ENCODE measurements around the gene CDH4. TPM values are rescaled to one million over a fixed set of nuclear protein-coding genes. Genes with fewer than 3 reads are reported as not detected.

Gene CDH4
- total RNA-seq, 1 donor from 2014 or later: 3.2 TPM

DNA sequence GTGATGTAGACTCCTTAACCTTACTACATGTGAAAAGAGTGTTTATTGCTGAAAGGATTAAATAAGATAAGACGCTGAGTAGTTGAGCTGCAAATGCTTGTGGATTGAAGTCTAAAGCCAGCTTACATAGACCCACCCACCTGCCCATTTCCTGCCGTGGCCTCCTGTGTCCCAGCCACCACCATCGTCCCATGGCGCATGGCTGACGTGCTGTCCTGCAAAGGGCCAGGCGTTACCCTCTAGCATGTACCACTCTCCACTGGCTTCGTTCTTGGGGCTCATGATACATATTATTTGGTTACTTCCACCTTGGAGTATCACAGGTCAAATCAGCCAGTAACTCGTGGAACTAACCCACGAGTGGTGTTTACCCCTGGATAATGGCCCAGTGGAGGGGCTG, 181.8 kb downstream of the CDH4 start:
- no peak overlapping the region for H3K4me3 Mint-ChIP-seq (ENCODE audit: unreplicated experiment)
- peaks cover 15% of the 10 kb centered on the region for H3K27me3 Mint-ChIP-seq (ENCODE audit: low read depth, unreplicated experiment)
- Histone ChIP-seq H3K27ac (ENCODE audit: low read depth, low read length) (no peak overlapping the region), H2AFZ (ENCODE audit: low read depth, low read length) (no peak overlapping the region), H3K4me2 (ENCODE audit: low read length) (no peak overlapping the region), H4K20me1 (ENCODE audit: insufficient read depth, low read length) (no peaks in the 10 kb centered on the region), H3K9ac (ENCODE audit: low read length) (no peak overlapping the region), H3K4me1 (ENCODE audit: insufficient read depth, low read length) (peaks cover 43% of the 10 kb centered on the region), H3K36me3 (ENCODE audit: insufficient read depth, low read length) (no peaks in the 10 kb centered on the region), H3K27me3 (ENCODE audit: insufficient read depth, low read length) (no peaks in the 10 kb centered on the region), H3K9me3 (ENCODE audit: insufficient read depth, low read depth, low read length) (no peaks in the 10 kb centered on the region), H3K79me2 (ENCODE audit: insufficient read depth, low read length) (no peaks in the 10 kb centered on the region), H3K4me3 (ENCODE audit: insufficient read depth, low read depth, low read length) (no peak overlapping the region)
- H3K4me1 Mint-ChIP-seq (ENCODE audit: low read depth, unreplicated experiment): peaks cover 28% of the 10 kb centered on the region
- no peak for FAIRE-seq
- no peaks in the 10 kb centered on the region for H3K36me3 Mint-ChIP-seq (ENCODE audit: low read depth, unreplicated experiment)
- H3K27ac Mint-ChIP-seq (ENCODE audit: unreplicated experiment): no peak overlapping the region
- TF ChIP-seq CTCF (IDR thresholded peaks at IDR 0.05; ENCODE audit: insufficient read depth, low read depth, low read length): no peak
- TF ChIP-seq EZH2 (IDR thresholded peaks at IDR 0.05; ENCODE audit: insufficient read depth, low read length): no peak
- H3K9me3 Mint-ChIP-seq (ENCODE audit: unreplicated experiment): peaks cover 2% of the 10 kb centered on the region
- DNase-seq (ENCODE audit: low read depth): no peak

DNA sequence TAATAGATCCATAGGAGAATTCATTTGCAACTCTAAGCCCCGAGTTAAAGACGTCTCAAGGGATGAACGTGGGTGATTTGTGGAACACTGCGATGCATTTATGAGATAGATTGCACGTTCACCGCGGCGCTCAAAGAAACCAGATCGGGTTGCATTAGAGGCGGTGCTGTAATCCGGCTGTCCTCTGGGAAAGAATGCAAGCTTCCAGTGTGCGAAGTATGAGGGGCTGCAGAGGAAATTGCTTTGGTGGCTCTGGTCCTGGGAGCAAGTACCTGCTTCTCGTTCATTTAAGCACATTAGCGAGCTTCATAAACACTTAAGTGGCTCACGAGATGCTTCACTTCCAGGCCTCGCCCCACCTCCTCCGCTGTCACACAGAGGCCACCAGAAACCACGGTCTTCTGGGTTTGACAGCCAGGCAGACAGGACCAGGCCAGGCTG, 182.3 kb downstream of the CDH4 start:
- no peak overlapping the region for H3K9ac ChIP-seq (ENCODE audit: low read length)
- no peaks in the 10 kb centered on the region for H4K20me1 ChIP-seq (ENCODE audit: insufficient read depth, low read length)
- Mint-ChIP-seq H3K4me1 (ENCODE audit: low read depth, unreplicated experiment) (peaks cover 28% of the 10 kb centered on the region), H3K4me3 (ENCODE audit: unreplicated experiment) (no peak overlapping the region), H3K27me3 (ENCODE audit: low read depth, unreplicated experiment) (peaks cover 10% of the 10 kb centered on the region), H3K9me3 (ENCODE audit: unreplicated experiment) (peaks cover 2% of the 10 kb centered on the region), H3K27ac (ENCODE audit: unreplicated experiment) (no peak overlapping the region), H3K36me3 (ENCODE audit: low read depth, unreplicated experiment) (no peaks in the 10 kb centered on the region)
- no peak overlapping the region for H3K4me3 ChIP-seq (ENCODE audit: insufficient read depth, low read depth, low read length)
- FAIRE-seq (no peak), DNase-seq (ENCODE audit: low read depth) (no peak)
- no peaks in the 10 kb centered on the region for H3K27me3 ChIP-seq (ENCODE audit: insufficient read depth, low read length)
- H3K27ac ChIP-seq (ENCODE audit: low read depth, low read length): no peak overlapping the region
- H3K36me3 ChIP-seq (ENCODE audit: insufficient read depth, low read length): no peaks in the 10 kb centered on the region
- H2AFZ ChIP-seq (ENCODE audit: low read depth, low read length): no peak overlapping the region
- no peaks in the 10 kb centered on the region for H3K79me2 ChIP-seq (ENCODE audit: insufficient read depth, low read length)
- no peaks in the 10 kb centered on the region for H3K9me3 ChIP-seq (ENCODE audit: insufficient read depth, low read depth, low read length)
- TF ChIP-seq EZH2 (IDR thresholded peaks at IDR 0.05; ENCODE audit: insufficient read depth, low read length) (no peak), CTCF (IDR thresholded peaks at IDR 0.05; ENCODE audit: insufficient read depth, low read depth, low read length) (no peak)
- peaks cover 43% of the 10 kb centered on the region for H3K4me1 ChIP-seq (ENCODE audit: insufficient read depth, low read length)
- peak overlapping the region; percentile 54 for H3K4me2 ChIP-seq (ENCODE audit: low read length)

GRCh38 chr20:61435184-61435822, 183.2 kb downstream of the CDH4 start:
- H3K79me2 ChIP-seq (ENCODE audit: insufficient read depth, low read length): no peaks in the 10 kb centered on the region
- peaks cover 28% of the 10 kb centered on the region for H3K4me1 Mint-ChIP-seq (ENCODE audit: low read depth, unreplicated experiment)
- peaks cover 10% of the 10 kb centered on the region for H3K27me3 Mint-ChIP-seq (ENCODE audit: low read depth, unreplicated experiment)
- DNase-seq (ENCODE audit: low read depth) (no peak), FAIRE-seq (no peak)
- no peak overlapping the region for H3K27ac ChIP-seq (ENCODE audit: low read depth, low read length)
- no peaks in the 10 kb centered on the region for H3K27me3 ChIP-seq (ENCODE audit: insufficient read depth, low read length)
- H3K9me3 Mint-ChIP-seq (ENCODE audit: unreplicated experiment): no peaks in the 10 kb centered on the region
- H4K20me1 ChIP-seq (ENCODE audit: insufficient read depth, low read length): no peaks in the 10 kb centered on the region
- H3K4me2 ChIP-seq (ENCODE audit: low read length): peak overlapping the region; percentile 79
- H3K36me3 Mint-ChIP-seq (ENCODE audit: low read depth, unreplicated experiment): no peaks in the 10 kb centered on the region
- H3K4me1 ChIP-seq (ENCODE audit: insufficient read depth, low read length): peaks cover 43% of the 10 kb centered on the region
- no peak overlapping the region for H3K27ac Mint-ChIP-seq (ENCODE audit: unreplicated experiment)
- TF ChIP-seq EZH2 (IDR thresholded peaks at IDR 0.05; ENCODE audit: insufficient read depth, low read length) (no peak), CTCF (IDR thresholded peaks at IDR 0.05; ENCODE audit: insufficient read depth, low read depth, low read length) (no peak)
- H3K9me3 ChIP-seq (ENCODE audit: insufficient read depth, low read depth, low read length): no peaks in the 10 kb centered on the region
- no peak overlapping the region for H3K4me3 ChIP-seq (ENCODE audit: insufficient read depth, low read depth, low read length)
- no peak overlapping the region for H3K9ac ChIP-seq (ENCODE audit: low read length)
- no peaks in the 10 kb centered on the region for H3K36me3 ChIP-seq (ENCODE audit: insufficient read depth, low read length)
- H2AFZ ChIP-seq (ENCODE audit: low read depth, low read length): no peak overlapping the region
- H3K4me3 Mint-ChIP-seq (ENCODE audit: unreplicated experiment): no peak overlapping the region

Measured in astrocyte (in vitro differentiated cells and primary cell).